B cell (primary cell): Measurements from ENCODE around the gene OR10R2. TPM values are rescaled to one million over a fixed set of nuclear protein-coding genes. Genes with fewer than 3 reads are reported as not detected.

Source experiments
- ATAC-seq: fragments of 200-7000 bp; cut with Tn5 transposase; one replicate; pipeline ENCODE4 v1.10.0; 2021; ENCODE audit warnings: low read depth, mild to moderate bottlenecking, moderate number of reproducible peaks, moderate library complexity
- CTCF ChIA-PET: fragments of 350-600 bp; sonication (Branson Sonifier 250); formaldehyde crosslinking; loops from one replicate; lab custom pipeline; 2021; ENCODE audit warnings: antibody characterized with exemption, inconsistent platforms; lab: Charles Lee
- POLR2A ChIA-PET: fragments of 350-600 bp; sonication (Branson Sonifier 250); formaldehyde crosslinking; loops from one replicate; lab custom pipeline; 2021; ENCODE audit warnings: antibody characterized with exemption; lab: Charles Lee
- DNase-seq: peaks from one replicate; pipeline ENCODE4 v3.0.0; 2013
- H2AFZ ChIP-seq: 2 replicates; pipeline ENCODE4 v1.6.1; 2012; ENCODE audit warnings: mild to moderate bottlenecking, low read depth, low read length; ENCODE audit not compliant: insufficient read depth, poor library complexity, severe bottlenecking
- H3K27ac ChIP-seq, 2 donors: 1 replicate in 1 of 2; 2 replicates in 1 of 2; pipeline ENCODE4 v1.5.1; 2012 to 2013; ENCODE audit warnings: low read length in 2 of 2, mild to moderate bottlenecking in 2 of 2, moderate library complexity in 1 of 2
- H3K27me3 ChIP-seq, 4 experiments: fragments of 200-600 bp in 1 of 4; sonication (generic) in 1 of 4; replicated peaks in 1 of 4; 1 replicate in 2 of 4; 2 replicates in 2 of 4; pipeline versions ENCODE4 v1.6.1 to v1.7.0; 2013 to 2016; ENCODE audit warnings: low read length in 3 of 4, mild to moderate bottlenecking in 2 of 4, mixed read lengths in 1 of 4, moderate library complexity in 1 of 4; ENCODE audit not compliant: insufficient read depth in 4 of 4, control insufficient read depth in 3 of 4; ENCODE audit errors: control extremely low read depth in 1 of 4
- H3K36me3 ChIP-seq, 2 experiments: replicated peaks in 1 of 2; 1 replicate in 1 of 2; 2 replicates in 1 of 2; pipeline versions ENCODE4 v1.6.1 to v1.7.1; 2013; ENCODE audit warnings: low read length in 1 of 2; ENCODE audit not compliant: insufficient read depth in 2 of 2, control insufficient read depth in 1 of 2; ENCODE audit errors: control extremely low read depth in 1 of 2, extremely low read depth in 1 of 2
- H3K4me1 ChIP-seq, 2 donors: fragments of 200-600 bp in 1 of 2; sonication (generic) in 1 of 2; 1 replicate in 1 of 2; 2 replicates in 1 of 2; pipeline versions ENCODE4 v1.5.1 to v1.6.1; 2013 to 2017; ENCODE audit warnings: low read length in 2 of 2; ENCODE audit not compliant: control insufficient read depth in 2 of 2, insufficient read depth in 2 of 2
- H3K4me2 ChIP-seq: replicated peaks from 2 replicates; pipeline ENCODE3; 2012; ENCODE audit warnings: mild to moderate bottlenecking, low read depth, low read length; ENCODE audit not compliant: poor library complexity, severe bottlenecking
- H3K4me3 ChIP-seq, 5 experiments: fragments of 200-600 bp in 1 of 5; sonication (generic) in 1 of 5; 1 replicate in 3 of 5; 2 replicates in 2 of 5; pipeline versions ENCODE4 v1.5.1 to v1.7.0; 2011 to 2016; ENCODE audit warnings: low read length in 4 of 5, mild to moderate bottlenecking in 4 of 5, low read depth in 2 of 5, control low read depth in 1 of 5, moderate library complexity in 1 of 5; ENCODE audit not compliant: insufficient read depth in 1 of 5; ENCODE audit errors: control extremely low read depth in 1 of 5, extremely low read depth in 1 of 5
- H3K79me2 ChIP-seq: fragments of 200-600 bp; sonication (generic); one replicate; pipeline ENCODE4 v1.6.0; 2016; ENCODE audit warnings: low read length; ENCODE audit not compliant: control insufficient read depth, insufficient read depth
- H3K9ac ChIP-seq: fragments of 200-600 bp; sonication (generic); 2 replicates; pipeline ENCODE4 v1.6.1; 2017; ENCODE audit warnings: mild to moderate bottlenecking, low read length, moderate library complexity
- H3K9me3 ChIP-seq, 3 donors: one replicate each; pipeline versions ENCODE4 v1.6.1 to v1.7.1; 2013; ENCODE audit warnings: low read length in 2 of 3; ENCODE audit not compliant: control insufficient read depth in 2 of 3, insufficient read depth in 1 of 3; ENCODE audit errors: control extremely low read depth in 1 of 3
- H4K20me1 ChIP-seq: 2 replicates; pipeline ENCODE4 v1.6.0; 2012; ENCODE audit warnings: mild to moderate bottlenecking, low read length; ENCODE audit not compliant: insufficient read depth, control insufficient read depth, poor library complexity, severe bottlenecking
- H3K27ac Mint-ChIP-seq: one replicate; pipeline ENCODE4 v1.8.0; 2021; ENCODE audit warnings: mixed read lengths
- H3K27me3 Mint-ChIP-seq: one replicate; pipeline ENCODE4 v1.8.0; 2021; ENCODE audit warnings: mixed read lengths
- H3K4me1 Mint-ChIP-seq: one replicate; pipeline ENCODE4 v1.8.0; 2021; ENCODE audit warnings: mixed read lengths
- H3K4me3 Mint-ChIP-seq: one replicate; pipeline ENCODE4 v1.8.0; 2021; ENCODE audit warnings: mixed read lengths
- H3K9me3 Mint-ChIP-seq: one replicate; pipeline ENCODE4 v1.8.0; 2022; ENCODE audit warnings: mixed read lengths; ENCODE audit not compliant: insufficient read depth
- CTCF ChIP-seq: fragments of 200-600 bp; IDR thresholded peaks from one replicate; pipeline ENCODE4 v1.8.0; 2022; ENCODE audit warnings: antibody characterized with exemption, mild to moderate bottlenecking
- EZH2 ChIP-seq: IDR thresholded peaks from 2 replicates; pipeline ENCODE4 v1.6.1; 2012; ENCODE audit warnings: borderline replicate concordance, low read depth, mild to moderate bottlenecking, moderate library complexity, low read length; ENCODE audit not compliant: insufficient read depth, poor library complexity, severe bottlenecking
- whole genome bisulfite sequencing: methylation state at CpG from one replicate; pipeline ENCODE4 v1.1.5; 2013; ENCODE audit warnings: missing lambda C conversion rate; ENCODE audit not compliant: insufficient coverage; 5-methylcytosine and 5-hydroxymethylcytosine counted together
- intact Hi-C: fragments of 100-400 bp; cut with micrococcal nuclease; formaldehyde crosslinking; loops from one replicate; pipeline ENCODE4 v1.10.0; 2022
- polyA plus RNA-seq: library from polyadenylated mRNA; depleted of rRNA; stranded (reverse); fragments of >200 nt; gene quantifications from 2 replicates; pipeline ENCODE4 v1.2.3, GENCODE V29; 2012
- total RNA-seq, 2 donors: library from RNA; stranded (reverse); fragments of 120-200 nt in 1 of 2; gene quantifications; 1 replicate in 1 of 2; 2 replicates in 1 of 2; pipeline versions ENCODE4 v1.2.3 to v1.2.4, GENCODE V29; 2013 to 2022

Gene OR10R2
- total and polyA plus RNA-seq, 2 donors (not counting 1 experiment from before 2014, with no cell fraction given): not detected

DNA sequence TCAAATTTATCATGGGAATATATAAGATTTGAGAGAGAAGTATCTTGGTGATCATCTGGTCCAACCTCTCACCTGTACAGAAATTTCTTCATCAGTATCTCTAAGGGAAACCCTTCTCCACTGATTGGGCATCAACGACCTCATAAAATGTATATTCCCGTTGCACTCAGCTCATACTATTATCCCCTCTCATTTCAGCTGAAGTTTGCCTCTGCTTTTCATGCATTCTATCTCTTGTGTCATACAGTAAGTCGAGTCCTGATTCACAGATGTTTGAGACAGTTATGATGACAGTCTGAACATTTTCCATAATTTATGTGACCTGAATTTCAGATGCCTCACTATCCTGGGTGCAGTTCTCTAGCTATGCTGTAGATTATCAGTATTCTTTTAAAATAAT lies 21.0 kb downstream of the OR10R2 start:
- Histone ChIP-seq H3K4me3 (no peak overlapping the region), H3K79me2 (no peaks in the 10 kb centered on the region), H3K9ac (no peak overlapping the region), H2AFZ (no peak overlapping the region), H3K4me1 (no peaks in the 10 kb centered on the region), H3K27me3 (peaks cover 0 to 5% (median 0%) of the 10 kb centered on the region in 4 experiments), H3K9me3 (no peaks in the 10 kb centered on the region), H3K4me2 (no peak overlapping the region), H4K20me1 (no peaks in the 10 kb centered on the region), H3K36me3 (no peaks in the 10 kb centered on the region), H3K27ac (no peak overlapping the region)
- peaks cover 2% of the 10 kb centered on the region for H3K4me1 Mint-ChIP-seq
- POLR2A ChIA-PET: no interaction called here
- TF ChIP-seq CTCF (no peak), EZH2 (no peak)
- H3K27me3 Mint-ChIP-seq: no peaks in the 10 kb centered on the region
- 90% methylated on average over 2 of the region's 3 CpGs for WGBS
- intact Hi-C loops: no loop called here
- ATAC-seq: no peak
- H3K27ac Mint-ChIP-seq: no peak overlapping the region
- CTCF ChIA-PET: interaction anchor here (1.1 kb wide), 1 partner anchor 235 kb away, joined by 3 read pairs; no protein-coding TSS in a partner anchor
- H3K9me3 Mint-ChIP-seq: no peaks in the 10 kb centered on the region
- DNase-seq: no peak
- no peak overlapping the region for H3K4me3 Mint-ChIP-seq

DNA sequence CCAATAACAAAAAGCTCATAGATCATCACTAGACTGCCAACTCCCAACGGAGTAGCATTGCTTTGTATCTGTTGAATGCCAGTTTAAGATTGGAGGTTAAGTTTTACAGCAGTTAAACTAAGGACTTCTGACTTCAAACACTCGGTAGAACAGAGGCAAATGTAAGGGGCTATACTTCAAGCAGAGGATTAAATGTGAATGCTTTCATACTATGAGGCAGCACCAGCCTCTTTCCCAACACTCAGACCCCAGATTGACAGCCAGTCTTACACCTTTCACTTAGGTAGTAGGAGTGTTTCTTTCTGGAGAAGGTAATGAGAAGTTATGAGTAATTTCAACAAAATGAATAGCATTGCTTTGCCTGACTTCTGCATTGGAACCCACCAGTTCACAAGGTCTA lies 22.8 kb downstream of the OR10R2 start:
- no peak overlapping the region for H3K4me3 Mint-ChIP-seq
- H3K79me2 ChIP-seq: no peaks in the 10 kb centered on the region
- H3K4me1 ChIP-seq: no peaks in the 10 kb centered on the region
- H3K4me2 ChIP-seq: no peak overlapping the region
- ChIA-PET POLR2A (no interaction called here), CTCF (interaction anchor here (2.0 kb wide), 1 partner anchor 248 kb away, joined by 22 read pairs; no protein-coding TSS in a partner anchor)
- DNase-seq: no peak
- ATAC-seq: no peak
- TF ChIP-seq CTCF: no peak
- TF ChIP-seq EZH2: no peak
- peaks cover 3% of the 10 kb centered on the region for H3K27me3 Mint-ChIP-seq
- intact Hi-C loops: no loop called here
- H3K9me3 ChIP-seq: no peaks in the 10 kb centered on the region
- no peak overlapping the region for H3K9ac ChIP-seq
- H3K4me3 ChIP-seq: no peak overlapping the region
- no CpG with 5 or more reads among the region's 2 CpGs for WGBS
- H4K20me1 ChIP-seq: no peaks in the 10 kb centered on the region
- H3K36me3 ChIP-seq: no peaks in the 10 kb centered on the region
- H3K27ac Mint-ChIP-seq: no peak overlapping the region
- no peak overlapping the region for H2AFZ ChIP-seq
- H3K27ac ChIP-seq: no peak overlapping the region
- H3K27me3 ChIP-seq: peaks cover 0 to 5% (median 0%) of the 10 kb centered on the region in 4 experiments
- H3K4me1 Mint-ChIP-seq: peaks cover 2% of the 10 kb centered on the region
- H3K9me3 Mint-ChIP-seq: no peaks in the 10 kb centered on the region
